DMS53 treated with DMSO at 0.1 percent for 48 hours (cell line): ENCODE data around the gene DOCK4.

Experiments
- DNase-seq: peaks from one replicate; lab custom pipeline; 2025; ENCODE audit not compliant: unreplicated experiment; lab: John Stamatoyannopoulos, UW

DOCK4 gene

DNA sequence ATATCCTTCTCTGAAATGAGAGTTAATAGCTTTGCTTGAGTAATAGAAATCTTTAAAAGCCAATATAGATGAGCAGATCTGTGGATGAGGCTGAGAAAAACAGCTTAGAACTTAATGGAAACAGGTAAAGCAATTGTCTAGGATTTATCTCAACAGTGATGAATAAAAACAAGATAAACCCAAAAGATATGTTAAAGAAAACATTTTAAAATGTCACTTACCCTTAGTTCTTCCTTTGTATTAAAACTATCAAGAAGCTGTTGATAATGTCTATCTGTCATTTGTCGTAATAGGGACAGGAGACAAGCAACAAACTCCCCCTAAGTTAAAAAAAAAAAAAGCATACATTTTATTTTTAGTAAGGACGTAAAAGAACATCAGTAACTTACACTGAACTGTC, 371.8 kb downstream of the DOCK4 start:
- DNase-seq, result no peak

DNA sequence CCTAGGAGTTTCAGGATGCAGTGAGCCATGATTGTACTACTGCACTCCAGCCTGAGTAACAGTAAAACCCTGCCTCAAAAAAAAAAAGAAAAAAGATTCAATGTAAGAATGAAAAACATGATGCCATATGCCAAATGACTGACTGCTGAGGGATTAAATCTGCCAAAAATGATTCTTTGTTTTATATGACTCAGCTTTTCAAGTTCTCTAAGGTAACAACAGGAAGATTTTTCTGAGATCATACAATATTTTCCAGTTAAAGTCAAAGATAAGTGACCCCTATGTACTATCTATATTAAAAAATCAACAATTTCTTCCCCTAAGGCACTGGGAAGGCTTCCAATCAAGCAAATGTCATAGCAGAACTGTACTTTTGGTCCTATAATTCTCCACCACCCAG, 372.7 kb downstream of the DOCK4 start:
- no peak for DNase-seq

DNA sequence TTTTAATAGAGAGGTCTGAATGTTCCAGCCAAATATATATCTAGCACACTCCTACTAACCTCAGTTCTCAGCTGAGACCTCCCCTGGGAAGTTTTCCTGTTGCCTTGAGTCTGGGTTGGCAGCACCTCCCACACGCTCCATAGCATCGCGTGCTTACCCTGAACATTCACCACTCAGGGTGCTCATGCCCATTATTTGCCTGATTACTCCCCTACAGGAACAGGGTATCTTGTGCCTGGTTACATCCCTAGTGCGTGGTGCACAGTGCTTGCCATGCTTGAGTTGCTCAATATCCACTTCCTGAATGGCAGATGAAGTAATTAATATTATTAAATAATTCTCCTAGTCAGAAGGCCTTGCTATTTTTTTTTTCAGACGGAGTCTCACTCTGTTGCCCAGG, 374.0 kb downstream of the DOCK4 start:
- DNase-seq, result no peak

DNA sequence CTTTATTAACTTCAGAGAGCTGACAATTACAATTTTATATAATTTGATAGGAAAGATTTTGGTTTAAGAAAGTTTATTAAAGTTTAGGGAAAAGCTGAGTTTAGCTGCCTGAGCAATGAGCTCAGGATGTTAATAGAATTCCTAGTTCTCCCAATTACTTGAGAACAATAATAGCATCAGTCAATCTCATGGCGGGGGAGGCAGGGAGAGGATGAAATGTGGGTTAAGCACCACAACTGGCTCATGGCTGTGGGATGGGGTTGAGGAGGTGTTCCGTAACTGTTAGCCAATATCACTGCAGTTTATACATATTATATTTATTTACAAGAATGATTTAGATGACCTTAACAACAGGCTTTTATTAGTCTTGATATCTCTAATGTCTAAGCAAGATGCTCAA, 377.0 kb downstream of the DOCK4 start:
- no peak for DNase-seq

DNA sequence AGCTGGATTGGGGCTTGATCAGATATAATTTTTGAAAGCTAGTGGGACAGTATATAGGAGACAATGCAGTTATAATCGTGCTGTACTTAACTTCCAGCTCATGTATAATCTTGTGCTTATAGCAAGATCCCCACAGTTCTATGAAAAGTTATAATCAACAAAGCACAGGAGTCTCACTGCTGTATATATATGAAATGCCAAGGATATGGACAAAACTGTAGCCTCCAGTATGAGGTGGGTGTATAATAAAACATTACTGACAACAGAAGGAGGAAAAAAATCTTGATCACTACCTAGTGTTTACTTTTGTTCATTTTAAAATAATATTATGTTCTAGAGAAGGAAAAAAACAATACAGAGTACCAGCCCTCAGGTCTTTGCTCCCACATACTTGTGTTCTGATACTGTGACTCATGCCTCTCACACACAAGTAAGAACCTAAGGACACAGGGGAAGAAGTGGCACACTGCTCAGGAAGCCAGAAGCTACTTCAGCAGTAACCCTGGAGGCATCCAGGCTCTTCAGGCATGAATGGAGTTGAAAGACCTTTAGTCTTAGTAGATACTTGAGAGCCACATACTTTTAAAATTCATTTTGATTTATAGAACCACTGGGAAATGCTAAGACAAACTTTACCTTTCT, 378.2 kb downstream of the DOCK4 start:
- DNase-seq, result no peak

DNA sequence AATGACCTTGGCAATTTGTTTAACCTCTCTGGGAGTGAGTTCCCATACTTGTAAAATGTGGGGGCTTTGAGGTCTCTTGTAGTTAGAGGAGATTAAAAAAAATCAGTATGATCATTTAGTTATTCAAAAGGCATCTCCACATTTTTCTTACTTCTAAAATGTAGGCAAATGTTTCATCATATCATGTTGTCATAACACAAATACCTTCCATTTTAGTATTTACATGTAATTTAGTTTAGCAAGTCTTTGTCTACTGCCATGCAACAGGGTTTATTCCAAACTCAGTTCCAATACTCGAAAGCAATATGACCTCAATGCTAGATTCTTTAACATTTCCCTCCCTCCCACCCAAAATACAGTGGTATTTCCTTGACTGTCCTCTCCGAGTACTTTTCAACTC, 381.2 kb downstream of the DOCK4 start:
- no peak for DNase-seq

DNA sequence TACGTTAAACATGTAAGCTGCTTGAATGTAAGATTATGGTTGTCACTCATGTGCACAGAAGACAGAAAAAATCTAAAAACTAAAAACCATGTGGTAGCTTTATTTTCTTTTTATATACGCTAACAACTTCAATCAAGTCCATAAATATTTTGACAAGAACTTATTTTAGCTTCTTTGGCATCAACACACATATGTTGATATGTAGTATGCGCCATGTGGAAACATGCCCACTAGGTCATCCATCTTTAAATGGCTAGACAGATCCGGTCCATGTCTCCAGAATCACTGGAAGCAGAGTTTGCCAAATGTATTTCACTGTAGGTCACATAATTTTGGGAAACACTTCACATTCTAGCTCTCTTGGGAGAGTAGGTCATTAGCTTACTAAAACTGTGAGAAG, 382.4 kb downstream of the DOCK4 start:
- DNase-seq, result no peak

DNA sequence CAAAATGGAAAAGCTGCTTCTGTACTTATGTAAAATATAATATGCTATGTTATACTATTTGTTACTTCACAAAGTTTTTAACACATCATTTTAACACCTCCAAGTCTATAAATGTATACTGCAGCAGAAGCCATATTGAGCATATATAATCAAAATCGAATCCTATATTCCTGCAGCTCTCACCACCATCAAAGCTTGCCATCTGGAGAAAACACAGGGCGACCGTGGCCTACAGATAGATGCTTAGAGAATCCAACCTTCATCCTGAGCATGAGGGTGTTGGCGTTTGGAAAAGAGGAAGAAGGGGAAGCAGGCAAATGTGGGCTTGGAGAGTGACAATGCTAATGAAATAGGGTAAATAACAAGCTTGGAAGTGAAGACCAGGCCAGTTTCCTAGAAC, 385.2 kb downstream of the DOCK4 start:
- no peak for DNase-seq

DNA sequence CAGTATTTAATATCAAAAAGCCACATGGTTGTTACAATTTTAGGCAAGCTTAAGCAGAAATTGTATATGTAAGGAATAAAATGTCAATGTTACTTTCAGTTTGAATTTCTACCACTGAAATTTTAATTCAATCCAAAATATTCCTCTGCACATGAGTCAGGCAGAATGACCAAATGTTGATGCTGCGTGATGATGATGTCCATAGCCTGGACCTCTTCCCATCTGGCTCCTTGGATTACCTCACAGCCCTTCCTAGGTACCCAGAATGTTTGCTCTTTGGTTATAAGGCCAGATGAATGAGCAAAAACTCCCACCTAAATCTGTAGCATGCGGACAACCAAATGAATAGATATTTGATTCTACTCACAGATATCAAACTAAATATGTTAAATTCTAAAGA, 385.6 kb downstream of the DOCK4 start:
- no peak for DNase-seq

DNA sequence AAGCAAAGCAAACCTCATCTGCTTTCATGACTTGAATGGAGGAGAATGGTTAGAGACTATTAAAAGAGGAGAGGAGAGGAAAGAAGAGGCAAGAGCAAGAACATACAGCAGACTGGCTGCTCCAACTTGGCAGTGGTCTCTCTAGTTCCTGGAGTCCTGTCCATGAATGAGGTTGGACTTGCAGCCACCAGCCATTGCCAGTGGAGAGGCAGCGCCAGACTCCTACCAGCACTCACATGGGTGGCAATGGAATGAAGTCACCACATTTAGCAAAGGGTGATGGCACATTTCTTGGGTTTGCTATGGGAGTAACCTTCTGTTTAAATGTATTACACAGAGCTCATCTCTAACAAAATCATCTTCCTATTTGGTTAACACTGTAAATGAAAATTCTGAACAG, 386.1 kb downstream of the DOCK4 start:
- DNase-seq, result no peak

DNA sequence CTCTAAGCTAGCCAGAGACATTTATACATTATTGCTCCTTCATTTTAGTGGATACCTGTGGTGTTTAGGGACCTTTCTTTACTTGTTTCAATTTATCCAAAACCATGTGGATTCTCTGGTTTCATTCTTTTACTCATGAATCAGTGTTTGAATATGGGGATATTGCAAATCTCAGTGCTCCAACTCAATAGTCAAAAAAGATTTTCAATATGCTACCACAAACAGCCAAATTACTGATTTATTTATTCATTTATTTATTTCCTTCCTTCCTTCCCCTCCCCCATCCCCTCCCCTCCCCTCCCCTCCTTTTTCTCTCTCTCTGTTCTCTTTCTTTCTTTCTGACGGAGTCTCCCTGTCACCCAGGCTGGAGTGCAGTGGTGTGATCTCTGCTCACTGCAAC, 390.8 kb downstream of the DOCK4 start:
- DNase-seq, result no peak

DNA sequence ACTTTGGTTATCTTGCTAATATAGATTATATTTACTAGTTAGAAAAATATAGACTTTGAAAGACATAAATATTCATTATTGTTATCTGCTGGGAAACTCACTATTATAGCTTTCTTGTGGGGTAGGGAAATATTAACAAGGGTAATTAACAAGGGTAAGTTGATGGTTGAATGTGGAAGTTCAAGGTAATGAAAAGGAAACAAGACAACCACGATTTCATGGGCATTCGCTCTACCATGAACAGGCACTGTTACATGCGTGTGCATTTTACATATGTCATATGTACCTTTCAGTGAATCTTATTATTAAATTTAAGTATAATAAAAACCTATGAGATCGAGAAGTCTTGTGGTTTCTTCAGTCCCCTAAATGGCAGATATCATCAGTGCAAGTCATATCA, 392.9 kb downstream of the DOCK4 start:
- no peak for DNase-seq

DNA sequence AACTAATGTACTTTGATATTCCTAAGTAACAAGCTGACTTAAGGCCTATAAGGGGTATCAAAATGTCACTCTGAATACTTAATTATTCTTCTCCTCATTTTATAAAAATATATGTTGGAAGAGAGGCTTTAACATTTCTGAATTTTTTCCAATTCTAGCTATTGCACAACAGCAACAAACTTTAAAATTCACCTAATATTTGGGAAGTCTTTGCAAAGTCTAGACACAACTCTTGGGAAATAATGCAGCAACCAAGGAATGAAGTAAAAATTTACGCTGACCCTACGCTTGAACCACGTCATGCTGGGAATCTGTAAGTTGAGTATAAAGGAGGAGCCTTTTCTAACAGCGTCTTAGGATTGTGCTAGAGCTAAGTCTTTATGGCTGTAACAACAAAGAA, 400.0 kb downstream of the DOCK4 start:
- DNase-seq, result no peak

DNA sequence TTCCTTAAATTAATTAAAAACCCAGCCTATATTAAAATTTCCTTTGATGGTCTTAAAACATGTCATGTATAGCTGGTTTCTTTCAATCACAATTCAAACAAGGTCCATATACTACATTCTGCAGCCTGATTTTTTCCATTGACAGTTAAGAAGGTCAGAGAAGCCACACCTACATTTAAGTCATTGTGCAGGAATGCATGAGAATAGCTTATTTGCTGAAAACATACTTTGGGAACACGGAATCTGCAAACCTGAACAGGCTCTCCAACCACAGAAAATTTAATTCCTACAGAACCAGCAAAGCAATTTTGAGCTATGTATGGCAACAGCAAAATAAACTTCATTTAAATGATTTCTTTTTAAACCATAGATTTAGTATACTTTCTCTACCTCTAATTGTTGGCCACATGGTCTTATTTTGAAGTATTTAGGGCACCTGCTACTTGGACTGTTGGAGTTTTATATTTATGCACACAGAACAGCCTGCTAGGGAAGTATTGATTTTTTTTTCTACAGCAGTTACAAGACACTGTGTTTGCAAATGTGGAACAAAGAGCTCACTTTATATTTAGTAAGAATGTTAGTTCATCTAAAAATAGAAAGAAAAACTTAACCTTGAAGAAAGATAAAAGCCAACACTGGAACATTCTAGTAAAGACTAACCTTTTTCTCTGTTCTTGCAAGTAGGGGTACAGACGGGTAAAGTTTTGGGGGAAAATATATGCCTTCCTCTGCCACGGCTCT, 403.0 kb downstream of the DOCK4 start:
- no peak for DNase-seq

DNA sequence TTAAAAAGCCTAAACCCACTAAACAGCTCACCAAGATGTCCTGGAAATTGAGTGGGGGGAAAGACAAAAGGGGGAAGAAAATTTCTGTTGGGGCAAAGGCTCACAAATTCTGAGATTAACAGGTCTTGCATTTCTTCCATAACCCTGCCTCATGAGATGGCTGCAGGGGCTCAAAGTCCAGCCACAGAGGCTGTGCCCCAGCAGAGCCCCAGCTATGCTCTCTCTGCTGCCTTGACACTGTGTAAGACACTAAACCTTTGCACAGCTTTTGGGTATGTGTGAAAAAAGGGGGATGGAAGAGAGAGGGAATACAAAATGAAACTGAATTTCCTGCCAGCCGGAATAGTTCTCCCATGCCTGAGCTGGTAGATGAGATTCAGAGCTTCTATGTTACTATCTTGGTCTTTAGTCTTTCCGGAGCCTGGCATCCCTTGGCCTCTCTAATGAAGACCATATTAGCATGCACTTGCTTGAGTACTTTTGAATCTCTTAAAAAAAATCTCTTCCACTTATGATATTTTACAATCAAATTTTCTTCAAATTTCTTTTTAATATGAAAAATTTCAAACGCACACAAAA, 403.9 kb downstream of the DOCK4 start:
- DNase-seq, result no peak

DNA sequence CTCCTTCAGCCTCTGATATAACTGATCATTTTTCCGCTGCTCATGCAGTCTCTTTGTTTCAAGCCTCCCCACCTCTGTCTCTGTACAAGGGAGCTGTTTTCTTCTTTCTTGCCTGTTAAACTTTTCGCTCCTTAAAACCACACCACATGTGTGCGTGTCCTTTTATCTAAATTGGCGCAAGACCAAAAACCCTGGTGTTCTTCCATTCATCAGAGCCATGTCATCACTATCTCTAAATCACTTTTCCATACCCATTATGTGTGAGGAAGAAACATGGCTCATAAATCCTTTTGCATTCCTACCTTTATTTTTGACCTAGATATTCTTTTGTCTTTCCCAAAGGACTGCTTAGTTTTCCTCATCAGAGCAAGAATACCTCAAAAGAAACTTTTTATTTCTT, 404.9 kb downstream of the DOCK4 start:
- DNase-seq, result no peak

DNA sequence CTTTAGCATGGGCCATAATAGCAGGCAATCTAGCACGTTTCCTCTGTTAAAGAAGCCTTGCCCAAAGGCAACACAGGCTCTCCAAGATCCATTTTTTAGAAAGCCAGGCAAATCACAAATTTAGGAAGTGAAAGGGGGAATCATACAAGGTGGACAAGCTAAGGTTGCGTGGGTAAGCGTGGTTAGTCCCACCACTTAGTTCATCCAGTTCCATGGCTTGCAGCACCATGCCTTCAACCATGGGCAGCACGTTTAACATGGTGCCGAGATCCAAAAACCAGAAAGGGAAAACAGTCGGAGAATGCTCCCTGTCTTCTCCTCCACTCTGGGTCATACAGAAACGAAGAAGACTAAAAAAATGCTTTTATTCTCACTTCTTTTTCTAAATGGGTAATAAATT, 409.5 kb downstream of the DOCK4 start:
- DNase-seq, result no peak

DNA sequence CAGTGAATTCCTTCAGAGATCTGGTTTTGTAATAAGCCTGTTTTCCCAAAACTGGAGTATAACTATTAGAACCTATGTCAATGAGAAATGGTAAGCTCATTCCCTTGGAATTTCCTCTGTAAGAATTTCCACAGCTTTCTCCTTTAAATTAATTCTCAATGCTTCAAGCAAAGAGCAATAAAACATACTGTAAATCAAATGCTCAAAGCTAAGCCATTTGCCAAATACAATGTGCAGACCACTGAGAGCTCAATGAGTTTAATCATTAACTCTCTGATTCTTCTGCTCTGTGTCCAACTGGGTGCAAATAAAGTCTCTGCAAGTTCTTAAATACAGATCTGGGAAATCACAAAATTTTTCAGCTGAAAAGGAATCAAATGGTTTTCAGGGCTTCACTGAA, 416.3 kb downstream of the DOCK4 start:
- DNase-seq, result peak; percentile 32

DNA sequence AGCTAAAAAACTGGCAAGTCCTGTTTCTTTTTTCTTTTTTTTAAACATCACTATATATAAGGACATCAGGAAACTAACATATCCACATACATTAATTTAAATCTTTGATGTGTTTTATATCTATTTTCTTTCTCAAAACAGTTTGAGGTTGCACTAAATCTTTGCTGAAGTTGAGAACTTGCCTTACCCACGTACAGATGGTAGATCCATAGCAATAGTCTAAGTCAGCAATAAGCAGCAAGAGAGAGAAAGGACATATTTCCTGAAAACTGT, 417.2 kb downstream of the DOCK4 start:
- DNase-seq, result no peak

DNA sequence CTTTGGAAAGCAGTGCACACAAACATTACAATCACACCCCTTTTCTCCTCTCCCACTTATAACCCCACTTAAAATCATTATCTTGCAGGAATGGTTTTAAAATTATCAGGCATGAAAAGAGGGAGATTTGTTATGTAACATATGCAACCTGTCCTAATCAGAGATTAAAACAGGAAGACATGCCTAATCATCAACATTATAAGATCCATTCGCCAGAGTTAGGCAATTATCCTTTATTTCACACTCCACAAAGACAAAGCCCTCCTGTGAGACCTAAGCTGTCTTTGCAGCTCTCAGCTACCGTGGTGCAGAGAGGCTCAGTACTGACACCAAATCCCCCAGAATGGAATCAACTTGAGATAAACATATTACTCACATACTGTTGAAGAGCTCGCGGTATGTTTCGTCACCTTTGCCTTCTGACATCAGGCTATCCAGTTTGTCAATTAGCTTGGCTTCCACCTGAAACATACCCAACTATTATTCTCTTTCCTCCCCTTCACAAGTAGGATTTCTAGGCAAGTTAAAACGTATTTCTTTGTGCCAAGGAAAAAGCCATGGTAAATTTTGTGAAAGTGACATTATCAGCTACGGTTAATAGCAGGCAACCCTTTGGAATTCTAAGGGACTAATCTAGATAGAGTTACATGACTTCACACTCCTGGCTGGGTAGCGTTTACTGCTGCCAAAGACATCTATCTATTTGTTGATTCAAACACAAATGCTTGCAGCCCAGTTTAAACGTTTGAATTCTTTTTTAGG, 417.7 kb downstream of the DOCK4 start:
- DNase-seq, result no peak

DNA sequence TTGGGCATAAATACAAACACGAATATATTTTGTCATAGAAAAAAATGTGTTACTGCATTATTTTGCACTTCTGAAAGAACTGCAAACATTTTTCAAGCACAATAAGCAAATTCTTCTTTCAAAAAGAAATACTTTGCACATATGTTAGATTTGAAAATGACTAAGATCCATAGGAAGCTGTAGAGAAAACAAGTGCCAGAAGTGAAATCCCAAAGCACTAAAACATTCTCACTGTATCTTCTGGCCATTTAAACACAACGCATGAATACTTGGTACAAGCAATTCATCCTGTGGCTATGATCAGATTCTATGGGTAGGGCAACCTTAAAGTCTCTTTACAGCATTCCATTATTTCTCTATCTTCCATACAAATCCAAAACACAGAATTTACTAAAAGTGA, 418.5 kb downstream of the DOCK4 start:
- DNase-seq, result no peak

DNA sequence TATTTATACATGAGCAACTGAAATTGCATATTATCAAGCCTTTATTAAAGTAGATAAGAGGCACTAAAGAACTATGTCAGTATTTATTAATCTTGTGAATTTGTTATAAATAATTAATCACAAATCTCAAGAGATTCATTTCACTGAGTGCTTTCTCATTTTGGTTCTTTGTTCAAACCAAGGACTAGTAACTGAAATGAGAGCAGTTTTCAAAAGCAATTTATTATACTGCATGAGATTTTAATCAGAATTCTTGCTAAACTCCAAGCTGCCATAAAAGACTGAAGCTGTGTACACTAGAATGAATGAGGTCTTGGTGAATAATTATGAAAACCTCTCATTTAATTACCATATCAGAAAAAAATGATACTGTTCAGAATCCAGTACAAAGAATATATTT, 419.1 kb downstream of the DOCK4 start:
- no peak for DNase-seq
